ENCODE data around the gene EEFSEC.

Gene EEFSEC

GRCh38 chr3:128413413-128414205, 260.3 kb downstream of the EEFSEC start:
- no peak for DNase-seq
- no peak overlapping the region for H2AFZ ChIP-seq (ENCODE audit: low read length)
- no peaks in the 10 kb centered on the region for H4K20me1 ChIP-seq (ENCODE audit: insufficient read depth, low read length)
- H3K27me3 ChIP-seq (replicated peaks; ENCODE audit: insufficient read depth, low read length): no peaks in the 10 kb centered on the region
- TF ChIP-seq CTCF (IDR thresholded peaks at IDR 0.05; ENCODE audit: low read length): no peak
- no peak for TF ChIP-seq EZH2 (optimal IDR thresholded peaks at IDR 0.05; ENCODE audit: low read depth, low read length)
- no peak for TF ChIP-seq EZH2phosphoT487 (IDR thresholded peaks at IDR 0.05; ENCODE audit: low read length)
- no peak overlapping the region for H3K27ac ChIP-seq (ENCODE audit: low read length)
- no peak overlapping the region for H3K4me2 ChIP-seq (ENCODE audit: low read depth, low read length)
- no peaks in the 10 kb centered on the region for H3K9me2 ChIP-seq (replicated peaks; ENCODE audit: insufficient read depth, low read length)
- H3K4me3 ChIP-seq (ENCODE audit: low read length): no peak overlapping the region
- no peaks in the 10 kb centered on the region for H3K36me3 ChIP-seq (replicated peaks; ENCODE audit: insufficient read depth, low read length)
- H3F3A ChIP-seq (ENCODE audit: insufficient read depth, low read length): no peaks in the 10 kb centered on the region
- no peaks in the 10 kb centered on the region for H3K79me2 ChIP-seq (ENCODE audit: low read length)
- no peaks in the 10 kb centered on the region for H3K9me3 ChIP-seq (replicated peaks; ENCODE audit: insufficient read depth, low read length)
- no peaks in the 10 kb centered on the region for H3K4me1 ChIP-seq (ENCODE audit: low read length)
- H3K9ac ChIP-seq (ENCODE audit: low read length): no peak overlapping the region

- no peaks in the 10 kb centered on the region for H3K9me3 ChIP-seq (replicated peaks; ENCODE audit: insufficient read depth, low read length)
- H3K79me2 ChIP-seq (ENCODE audit: low read length): no peaks in the 10 kb centered on the region
- no peak overlapping the region for H3K4me2 ChIP-seq (ENCODE audit: low read depth, low read length)
- no peaks in the 10 kb centered on the region for H4K20me1 ChIP-seq (ENCODE audit: insufficient read depth, low read length)
- TF ChIP-seq EZH2 (optimal IDR thresholded peaks at IDR 0.05; ENCODE audit: low read depth, low read length): no peak
- TF ChIP-seq CTCF (IDR thresholded peaks at IDR 0.05; ENCODE audit: low read length): no peak
- no peak for TF ChIP-seq EZH2phosphoT487 (IDR thresholded peaks at IDR 0.05; ENCODE audit: low read length)
- no peak overlapping the region for H3K4me3 ChIP-seq (ENCODE audit: low read length)
- H3K9ac ChIP-seq (ENCODE audit: low read length): no peak overlapping the region
- H2AFZ ChIP-seq (ENCODE audit: low read length): no peak overlapping the region
- H3K9me2 ChIP-seq (replicated peaks; ENCODE audit: insufficient read depth, low read length): no peaks in the 10 kb centered on the region
- no peaks in the 10 kb centered on the region for H3K27me3 ChIP-seq (replicated peaks; ENCODE audit: insufficient read depth, low read length)
- H3K27ac ChIP-seq (ENCODE audit: low read length): no peak overlapping the region
- no peaks in the 10 kb centered on the region for H3K4me1 ChIP-seq (ENCODE audit: low read length)
- no peak for DNase-seq
- H3F3A ChIP-seq (ENCODE audit: insufficient read depth, low read length): no peaks in the 10 kb centered on the region
- H3K36me3 ChIP-seq (replicated peaks; ENCODE audit: insufficient read depth, low read length): no peaks in the 10 kb centered on the region
Measured at GRCh38 chr3:128415200-128415772, 262.0 kb downstream of the EEFSEC start.

- Histone ChIP-seq H3K36me3 (replicated peaks; ENCODE audit: insufficient read depth, low read length) (no peaks in the 10 kb centered on the region), H3K4me3 (ENCODE audit: low read length) (no peak overlapping the region), H3K9ac (ENCODE audit: low read length) (no peak overlapping the region), H3F3A (ENCODE audit: insufficient read depth, low read length) (no peaks in the 10 kb centered on the region), H3K4me1 (ENCODE audit: low read length) (no peaks in the 10 kb centered on the region), H3K9me3 (replicated peaks; ENCODE audit: insufficient read depth, low read length) (no peaks in the 10 kb centered on the region), H3K27me3 (replicated peaks; ENCODE audit: insufficient read depth, low read length) (no peaks in the 10 kb centered on the region), H3K79me2 (ENCODE audit: low read length) (no peaks in the 10 kb centered on the region), H3K4me2 (ENCODE audit: low read depth, low read length) (no peak overlapping the region), H3K9me2 (replicated peaks; ENCODE audit: insufficient read depth, low read length) (no peaks in the 10 kb centered on the region), H3K27ac (ENCODE audit: low read length) (no peak overlapping the region), H4K20me1 (ENCODE audit: insufficient read depth, low read length) (no peaks in the 10 kb centered on the region), H2AFZ (ENCODE audit: low read length) (no peak overlapping the region)
- DNase-seq: no peak
- TF ChIP-seq CTCF (IDR thresholded peaks at IDR 0.05; ENCODE audit: low read length): no peak
- no peak for TF ChIP-seq EZH2phosphoT487 (IDR thresholded peaks at IDR 0.05; ENCODE audit: low read length)
- no peak for TF ChIP-seq EZH2 (optimal IDR thresholded peaks at IDR 0.05; ENCODE audit: low read depth, low read length)
Measured at GRCh38 chr3:128415773-128416577, 262.7 kb downstream of the EEFSEC start.

Measured in MM.1S (cell line).